C4-2B (cell line): Measurements from ENCODE around the gene PRKAG1.

Experiments
- CTCF ChIP-seq: fragments of 450-650 bp; conservative IDR thresholded peaks from 2 replicates; pipeline ENCODE4 v1.5.1; 2017; ENCODE audit warnings: mild to moderate bottlenecking
- ZFX ChIP-seq: fragments of 450-650 bp; IDR thresholded peaks from 2 replicates; pipeline ENCODE4 v1.6.1; 2017

GRCh38 chr12:48999371-49000131, 19.0 kb downstream of the PRKAG1 start, which contains the start of gene DDN:
- TF ChIP-seq CTCF (no peak), ZFX (no peak)
